ENCODE results near the gene RALY. TPM values are rescaled to one million over a fixed set of nuclear protein-coding genes. Genes with fewer than 3 reads are reported as not detected.

Gene RALY
- total and polyA plus RNA-seq, 4 experiments from 2014 or later = 112 to 218 (median 153) TPM

DNA sequence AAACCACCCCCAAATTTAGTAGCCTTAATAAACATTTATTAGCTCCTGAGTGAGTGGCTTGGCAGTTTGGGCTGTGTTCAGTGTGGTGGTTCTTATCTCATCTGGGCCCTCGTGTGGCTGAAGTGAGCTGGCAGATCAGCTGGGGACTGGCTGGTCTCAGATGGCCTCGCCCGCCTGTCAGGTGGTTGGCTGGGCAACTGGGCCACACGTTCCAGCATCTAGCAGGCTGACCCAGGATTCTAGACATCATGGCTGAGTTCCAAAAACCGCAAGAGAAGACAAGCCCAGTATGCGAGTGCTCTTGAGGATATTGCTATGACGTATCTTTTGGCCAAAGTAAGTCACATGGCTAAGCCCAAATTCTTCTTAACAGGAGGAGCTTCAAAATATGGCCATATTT is 89.4 kb downstream of the RALY start:
- POLR2A ChIA-PET (ENCODE audit: partially characterized antibody) = interaction anchor here (1.4 to 2.4 kb wide), 3 partner anchors 11 to 90 kb away, joined by 3 to 6 read pairs (median 5); partner anchors contain the start of genes EIF2S2 and RALY
- H3K4me3 Mint-ChIP-seq = no peak overlapping the region

DNA sequence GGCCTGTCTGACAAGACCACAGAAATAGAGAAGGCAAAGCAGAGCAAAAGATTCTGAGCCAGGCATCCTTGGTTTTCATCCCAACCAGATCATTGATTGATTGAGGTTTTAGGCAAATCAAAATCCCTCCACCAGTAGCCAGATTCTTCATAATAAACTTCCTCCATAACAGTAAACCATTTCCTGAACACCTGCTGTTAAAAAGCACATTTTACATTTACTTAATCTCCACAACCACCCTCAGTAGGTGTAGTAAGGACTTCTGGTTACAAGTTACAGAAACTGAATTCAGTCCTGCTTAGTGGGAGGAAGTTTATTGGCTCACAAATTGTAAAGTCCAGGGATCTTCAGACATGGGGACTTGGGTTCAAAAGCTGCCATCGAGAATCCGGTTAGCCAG is 90.1 kb downstream of the RALY start:
- Histone ChIP-seq H3K4me1 (ENCODE audit: insufficient read depth, low read length) (peaks cover 5% of the 10 kb centered on the region), H3K4me3 (ENCODE audit: low read length in 2 of 2) (no peak overlapping the region), H3K36me3 (ENCODE audit: insufficient read depth, low read length) (peaks cover 56% of the 10 kb centered on the region), H3K9me3 (ENCODE audit: control insufficient read depth in 1 of 2, low read length in 2 of 2) (no peaks in the 10 kb centered on the region), H3K27ac (ENCODE audit: low read depth, low read length) (no peak overlapping the region), H3K27me3 (ENCODE audit: insufficient read depth, low read length) (no peaks in the 10 kb centered on the region)
- no peaks in the 10 kb centered on the region for H3K9me3 Mint-ChIP-seq
- intact Hi-C loops (cut with micrococcal nuclease) = no loop called here
- H3K27ac Mint-ChIP-seq = peak overlapping the region; percentile 32 to 90 (median 73)
- no peaks in the 10 kb centered on the region for H3K27me3 Mint-ChIP-seq
- no peak overlapping the region for H3K4me3 Mint-ChIP-seq
- no peak for DNase-seq
- POLR2A ChIA-PET (ENCODE audit: partially characterized antibody) = interaction anchor here (2.4 kb wide), 1 partner anchor 90 kb away, joined by 5 read pairs; the partner anchor contains the start of gene RALY
- H3K4me1 Mint-ChIP-seq = peaks cover 8 to 18% (median 15%) of the 10 kb centered on the region in 4 donors
- CTCF ChIA-PET (ENCODE audit: partially characterized antibody) = no interaction called here
- peaks cover 42 to 93% of the 10 kb centered on the region in 2 donors for H3K36me3 Mint-ChIP-seq

More for the DNA sequence above, 89.4 kb downstream of the RALY start:
- Histone ChIP-seq H3K27me3 (ENCODE audit: insufficient read depth, low read length) (no peaks in the 10 kb centered on the region), H3K4me1 (ENCODE audit: insufficient read depth, low read length) (peaks cover 5% of the 10 kb centered on the region), H3K27ac (ENCODE audit: low read depth, low read length) (no peak overlapping the region), H3K4me3 (ENCODE audit: low read length in 2 of 2) (no peak overlapping the region), H3K9me3 (ENCODE audit: control insufficient read depth in 1 of 2, low read length in 2 of 2) (no peaks in the 10 kb centered on the region), H3K36me3 (ENCODE audit: insufficient read depth, low read length) (peaks cover 56% of the 10 kb centered on the region)
- peaks cover 38 to 93% of the 10 kb centered on the region in 2 donors for H3K36me3 Mint-ChIP-seq
- intact Hi-C loops (cut with micrococcal nuclease) = no loop called here
- H3K9me3 Mint-ChIP-seq = no peaks in the 10 kb centered on the region
- DNase-seq = no peak
- CTCF ChIA-PET (ENCODE audit: partially characterized antibody) = no interaction called here
- peaks cover 8 to 18% (median 15%) of the 10 kb centered on the region in 4 donors for H3K4me1 Mint-ChIP-seq
- H3K27ac Mint-ChIP-seq = peak overlapping the region in 4 of 7 donors; percentile 50 to 76 (median 65)
- no peaks in the 10 kb centered on the region for H3K27me3 Mint-ChIP-seq

- ChIA-PET POLR2A (ENCODE audit: partially characterized antibody) (interaction anchor here (2.4 kb wide), 1 partner anchor 91 kb away, joined by 5 read pairs; the partner anchor contains the start of gene RALY), CTCF (ENCODE audit: partially characterized antibody) (interaction anchor here (0.9 kb wide), 1 partner anchor 151 kb away, joined by 3 read pairs; no protein-coding TSS in a partner anchor)
- Histone ChIP-seq H3K9me3 (ENCODE audit: control insufficient read depth in 1 of 2, low read length in 2 of 2) (no peaks in the 10 kb centered on the region), H3K4me1 (ENCODE audit: insufficient read depth, low read length) (peaks cover 5% of the 10 kb centered on the region), H3K27me3 (ENCODE audit: insufficient read depth, low read length) (no peaks in the 10 kb centered on the region), H3K27ac (ENCODE audit: low read depth, low read length) (no peak overlapping the region), H3K4me3 (ENCODE audit: low read length in 2 of 2) (no peak overlapping the region), H3K36me3 (ENCODE audit: insufficient read depth, low read length) (peaks cover 58% of the 10 kb centered on the region)
- Mint-ChIP-seq H3K9me3 (no peaks in the 10 kb centered on the region), H3K36me3 (peaks cover 43 to 93% of the 10 kb centered on the region in 2 donors), H3K4me1 (peaks cover 8 to 18% (median 15%) of the 10 kb centered on the region in 4 donors), H3K4me3 (no peak overlapping the region), H3K27ac (peak overlapping the region in 5 of 7 donors; percentile 48 to 90 (median 73)), H3K27me3 (no peaks in the 10 kb centered on the region)
- DNase-seq = no peak
- intact Hi-C loops (cut with micrococcal nuclease) = no loop called here
Observed at GRCh38 chr20:34084227-34084923, 90.7 kb downstream of the RALY start.

GRCh38 chr20:34085544-34086040 is 91.9 kb downstream of the RALY start:
- Histone ChIP-seq H3K27me3 (ENCODE audit: insufficient read depth, low read length) (no peaks in the 10 kb centered on the region), H3K4me3 (ENCODE audit: low read length in 2 of 2) (no peak overlapping the region), H3K36me3 (ENCODE audit: insufficient read depth, low read length) (peaks cover 66% of the 10 kb centered on the region), H3K9me3 (ENCODE audit: control insufficient read depth in 1 of 2, low read length in 2 of 2) (no peaks in the 10 kb centered on the region), H3K27ac (ENCODE audit: low read depth, low read length) (no peak overlapping the region), H3K4me1 (ENCODE audit: insufficient read depth, low read length) (peaks cover 5% of the 10 kb centered on the region)
- no peak for DNase-seq
- H3K9me3 Mint-ChIP-seq = no peaks in the 10 kb centered on the region
- H3K4me1 Mint-ChIP-seq = peaks cover 9 to 18% (median 14%) of the 10 kb centered on the region in 4 donors
- peaks cover 34 to 93% of the 10 kb centered on the region in 2 donors for H3K36me3 Mint-ChIP-seq
- no peaks in the 10 kb centered on the region for H3K27me3 Mint-ChIP-seq
- ChIA-PET CTCF (ENCODE audit: partially characterized antibody) (interaction anchor here (1.3 kb wide), 1 partner anchor 43 kb away, joined by 3 read pairs; no protein-coding TSS in a partner anchor), POLR2A (ENCODE audit: partially characterized antibody) (no interaction called here)
- H3K27ac Mint-ChIP-seq = peak overlapping the region; percentile 14 to 74 (median 49)
- H3K4me3 Mint-ChIP-seq = no peak overlapping the region
- intact Hi-C loops (cut with micrococcal nuclease) = no loop called here

- DNase-seq = no peak
- no peaks in the 10 kb centered on the region for H3K27me3 Mint-ChIP-seq
- peaks cover 42 to 84% of the 10 kb centered on the region in 2 donors for H3K36me3 Mint-ChIP-seq
- no peak overlapping the region for H3K27ac ChIP-seq (ENCODE audit: low read depth, low read length)
- H3K36me3 ChIP-seq (ENCODE audit: insufficient read depth, low read length) = peaks cover 72% of the 10 kb centered on the region
- H3K4me1 Mint-ChIP-seq = peaks cover 10 to 18% (median 14%) of the 10 kb centered on the region in 4 donors
- H3K27ac Mint-ChIP-seq = peak overlapping the region in 5 of 7 donors; percentile 10 to 70 (median 62)
- CTCF ChIA-PET (ENCODE audit: partially characterized antibody) = no interaction called here
- H3K27me3 ChIP-seq (ENCODE audit: insufficient read depth, low read length) = no peaks in the 10 kb centered on the region
- POLR2A ChIA-PET (ENCODE audit: partially characterized antibody) = no interaction called here
- no peak overlapping the region for H3K4me3 ChIP-seq (ENCODE audit: low read length in 2 of 2)
- H3K4me1 ChIP-seq (ENCODE audit: insufficient read depth, low read length) = peaks cover 5% of the 10 kb centered on the region
- no peaks in the 10 kb centered on the region for H3K9me3 ChIP-seq (ENCODE audit: control insufficient read depth in 1 of 2, low read length in 2 of 2)
- no peaks in the 10 kb centered on the region for H3K9me3 Mint-ChIP-seq
- no peak overlapping the region for H3K4me3 Mint-ChIP-seq
- intact Hi-C loops (cut with micrococcal nuclease) = no loop called here
Observed at GRCh38 chr20:34088305-34089174, 94.8 kb downstream of the RALY start.

DNA sequence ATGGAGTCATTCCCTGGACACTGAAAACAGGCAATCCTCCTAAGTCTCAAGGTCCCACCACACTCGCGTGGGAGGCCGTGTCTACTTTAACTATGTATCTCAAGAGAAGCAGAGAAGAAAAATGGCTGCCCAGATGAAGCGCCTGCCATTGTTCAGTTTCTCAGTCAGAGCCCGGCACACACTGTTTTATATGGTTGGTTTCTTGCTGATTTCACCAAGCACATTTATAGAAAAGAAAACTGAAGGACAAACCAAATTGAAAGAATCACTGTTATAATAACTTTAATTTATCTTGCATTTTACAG is 95.4 kb downstream of the RALY start:
- no peaks in the 10 kb centered on the region for H3K27me3 Mint-ChIP-seq
- peaks cover 42 to 84% of the 10 kb centered on the region in 2 donors for H3K36me3 Mint-ChIP-seq
- intact Hi-C loops (cut with micrococcal nuclease) = no loop called here
- no peak overlapping the region for H3K4me3 Mint-ChIP-seq
- H3K27ac Mint-ChIP-seq = peak overlapping the region in 1 of 7 donors; percentile 31
- Histone ChIP-seq H3K36me3 (ENCODE audit: insufficient read depth, low read length) (peaks cover 71% of the 10 kb centered on the region), H3K4me1 (ENCODE audit: insufficient read depth, low read length) (peaks cover 5% of the 10 kb centered on the region), H3K9me3 (ENCODE audit: control insufficient read depth in 1 of 2, low read length in 2 of 2) (no peaks in the 10 kb centered on the region), H3K4me3 (ENCODE audit: low read length in 2 of 2) (no peak overlapping the region), H3K27me3 (ENCODE audit: insufficient read depth, low read length) (no peaks in the 10 kb centered on the region), H3K27ac (ENCODE audit: low read depth, low read length) (no peak overlapping the region)
- CTCF ChIA-PET (ENCODE audit: partially characterized antibody) = no interaction called here
- H3K9me3 Mint-ChIP-seq = no peaks in the 10 kb centered on the region
- DNase-seq = no peak
- POLR2A ChIA-PET (ENCODE audit: partially characterized antibody) = no interaction called here
- peaks cover 9 to 17% (median 11%) of the 10 kb centered on the region in 4 donors for H3K4me1 Mint-ChIP-seq
